Adrenal gland (tissue), 12 donors: ENCODE measurements around the gene PTGIR. TPM values are rescaled to one million over a fixed set of nuclear protein-coding genes. Genes with fewer than 3 reads are reported as not detected.

Experiments used
- DNase-seq, 7 donors: peaks; one replicate each; pipeline ENCODE4 v3.0.0-alpha.2; 2019 to 2020
- H3K27ac ChIP-seq, 5 donors: fragments of 200-600 bp; sonication (generic) in 4 of 5; 1 replicate in 3 of 5; 2 replicates in 2 of 5; pipeline versions ENCODE4 v1.5.1 to v1.8.0; 2016 to 2020; ENCODE audit warnings: mild to moderate bottlenecking in 1 of 5
- H3K27me3 ChIP-seq: fragments of 200-600 bp; 2 replicates; pipeline ENCODE4 v1.8.0; 2021
- H3K36me3 ChIP-seq, 2 donors: fragments of 200-600 bp; replicated peaks in 1 of 2; 1 replicate in 1 of 2; 2 replicates in 1 of 2; pipeline versions ENCODE4 v1.5.1 to v1.8.0; 2018 to 2022
- H3K4me1 ChIP-seq, 2 donors: fragments of 200-600 bp; replicated peaks in 1 of 2; 1 replicate in 1 of 2; 2 replicates in 1 of 2; pipeline versions ENCODE4 v1.5.1 to v1.8.0; 2018 to 2021
- H3K4me3 ChIP-seq, 4 donors: fragments of 200-600 bp; sonication (generic) in 3 of 4; one replicate each; pipeline ENCODE4 v1.5.1; 2016 to 2018
- H3K9me3 ChIP-seq, 3 donors: fragments of 200-600 bp; sonication (generic) in 1 of 3; replicated peaks in 1 of 3; 1 replicate in 2 of 3; 2 replicates in 1 of 3; pipeline versions ENCODE4 v1.5.1 to v1.8.0; 2016 to 2021
- POLR2A ChIP-seq, 2 donors: fragments of 450-650 bp; IDR thresholded peaks; one replicate each; pipeline ENCODE4 v1.6.1; 2017; ENCODE audit warnings: antibody characterized with exemption in 2 of 2, mild to moderate bottlenecking in 2 of 2, moderate library complexity in 1 of 2
- WGBS, 4 donors: extraction: QIAGEN DNeasy Blood & Tissue Kit in 2 of 4; methylation state at CpG; one replicate each; pipeline versions ENCODE4 v1.1.5 to v1.1.7; 2013 to 2017; 5-methylcytosine and 5-hydroxymethylcytosine counted together
- intact Hi-C, 2 donors: fragments of 100-400 bp; cut with DNase I; formaldehyde crosslinking; loops; one replicate each; pipeline versions ENCODE4 v1.14.1 to v1.15.0; 2022 to 2023
- polyA plus RNA-seq, 3 donors: library from polyadenylated mRNA; stranded (reverse); fragments of 200-250 nt in 2 of 3; fragments of 350-450 nt in 1 of 3; fragmentation: Illumina TruSeq in 1 of 3; extraction: RNeasy Lipid Tissue Mini Kit (QIAGEN cat#74804) in 1 of 3; gene quantifications; one replicate each; pipeline ENCODE4 v1.2.3, GENCODE V29; 2013 to 2014
- total RNA-seq, 9 donors: library from RNA; depleted of rRNA in 4 of 9; stranded (reverse); fragments of >200 nt in 4 of 9; fragments of 120-200 nt in 1 of 9; fragmentation: NEBNext Ultra II Directional in 1 of 9; extraction: Animal tissue kit (Norgen Biotek cat#: 25700) in 1 of 9; gene quantifications; one replicate each; pipeline versions ENCODE4 v1.1.0 to v1.2.4, GENCODE V29; 2013 to 2023
- TF ChIP-seq, protein P1 (sequence below), 6 experiments: fragments of 450-650 bp in 4 of 6; fragments of 200-600 bp in 2 of 6; sonication (generic) in 1 of 6; IDR thresholded peaks; 1 replicate in 5 of 6; 2 replicates in 1 of 6; pipeline versions ENCODE4 v1.5.1 to v1.8.0; 2016 to 2021; ENCODE audit warnings: antibody characterized with exemption in 6 of 6, mild to moderate bottlenecking in 2 of 6, moderate library complexity in 1 of 6
- donor health status: healthy with polysubstance abuse.
- donor health status: Bipolar disorder and iron deficiency.
- donor health status: DM: yes; HTN: yes; CAD: no.
- donor health status: DM: no; HTN: no; CAD: no.
- donor health status: DM: no; HTN: no; CAD: no.
- donor health status: DM: yes; HTN: yes; CAD: no.

The PTGIR gene
- total and polyA plus RNA-seq, 12 donors = 0.94 to 24.8 (median 9.8) TPM

DNA sequence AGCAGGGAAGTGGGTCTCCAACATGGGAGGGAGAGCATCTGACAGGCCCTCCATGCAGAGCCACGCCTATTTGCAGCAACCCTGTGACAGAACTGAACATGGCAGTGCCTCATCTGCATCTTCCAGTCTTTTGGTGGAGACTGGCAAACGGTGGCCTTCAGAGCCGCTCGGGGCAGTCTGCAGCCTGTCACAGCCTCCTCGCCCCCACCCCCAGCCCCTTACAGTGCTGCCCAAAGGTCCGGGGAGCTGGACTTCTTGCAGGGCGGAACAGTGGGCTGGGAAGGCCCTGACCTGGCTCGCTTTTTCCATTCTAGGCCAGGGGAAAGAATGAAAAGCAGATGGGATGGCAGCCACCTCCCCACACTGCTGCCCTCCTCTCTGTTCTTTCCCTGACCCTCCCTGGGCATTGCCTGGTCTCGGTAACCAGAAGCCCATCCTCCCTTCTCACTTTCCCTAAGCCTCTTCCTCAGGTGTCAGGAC is 21.1 kb downstream of the PTGIR start:
- peak in 5 of 7 donors; percentile 34 to 70 (median 47) for DNase-seq
- H3K36me3 ChIP-seq = peaks cover 0 to 34% of the 10 kb centered on the region in 2 donors
- no peaks in the 10 kb centered on the region for H3K27me3 ChIP-seq
- intact Hi-C loops = no loop called here
- TF ChIP-seq, protein P1, sequence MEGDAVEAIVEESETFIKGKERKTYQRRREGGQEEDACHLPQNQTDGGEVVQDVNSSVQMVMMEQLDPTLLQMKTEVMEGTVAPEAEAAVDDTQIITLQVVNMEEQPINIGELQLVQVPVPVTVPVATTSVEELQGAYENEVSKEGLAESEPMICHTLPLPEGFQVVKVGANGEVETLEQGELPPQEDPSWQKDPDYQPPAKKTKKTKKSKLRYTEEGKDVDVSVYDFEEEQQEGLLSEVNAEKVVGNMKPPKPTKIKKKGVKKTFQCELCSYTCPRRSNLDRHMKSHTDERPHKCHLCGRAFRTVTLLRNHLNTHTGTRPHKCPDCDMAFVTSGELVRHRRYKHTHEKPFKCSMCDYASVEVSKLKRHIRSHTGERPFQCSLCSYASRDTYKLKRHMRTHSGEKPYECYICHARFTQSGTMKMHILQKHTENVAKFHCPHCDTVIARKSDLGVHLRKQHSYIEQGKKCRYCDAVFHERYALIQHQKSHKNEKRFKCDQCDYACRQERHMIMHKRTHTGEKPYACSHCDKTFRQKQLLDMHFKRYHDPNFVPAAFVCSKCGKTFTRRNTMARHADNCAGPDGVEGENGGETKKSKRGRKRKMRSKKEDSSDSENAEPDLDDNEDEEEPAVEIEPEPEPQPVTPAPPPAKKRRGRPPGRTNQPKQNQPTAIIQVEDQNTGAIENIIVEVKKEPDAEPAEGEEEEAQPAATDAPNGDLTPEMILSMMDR (IDR thresholded peaks at IDR 0.05) = no peak
- TF ChIP-seq POLR2A (IDR thresholded peaks at IDR 0.05) = no peak
- 21 to 51% (median 35%) methylated on average over 3 to 9 of the region's 9 CpGs for WGBS, 4 donors
- peaks cover 27 to 45% of the 10 kb centered on the region in 2 donors for H3K4me1 ChIP-seq
- peak overlapping the region in 3 of 5 donors; percentile 31 to 100 (median 91) for H3K27ac ChIP-seq
- H3K4me3 ChIP-seq = peak overlapping the region in 1 of 4 donors; percentile 80
- no peaks in the 10 kb centered on the region for H3K9me3 ChIP-seq

GRCh38 chr19:46603195-46603637 is 21.7 kb downstream of the PTGIR start:
- Histone ChIP-seq H3K4me1 (peaks cover 27 to 45% of the 10 kb centered on the region in 2 donors), H3K36me3 (peaks cover 0 to 28% of the 10 kb centered on the region in 2 donors), H3K9me3 (no peaks in the 10 kb centered on the region), H3K27ac (peak overlapping the region; percentile 31 to 100 (median 75)), H3K4me3 (peak overlapping the region in 1 of 4 donors; percentile 80), H3K27me3 (no peaks in the 10 kb centered on the region)
- WGBS, 4 donors = 13 to 35% (median 25%) methylated on average over 1 to 2 of the region's 2 CpGs
- intact Hi-C loops = no loop called here
- DNase-seq = peak in 5 of 7 donors; percentile 56 to 72 (median 60)
- TF ChIP-seq POLR2A (IDR thresholded peaks at IDR 0.05) = no peak
- TF ChIP-seq, protein P1 (IDR thresholded peaks at IDR 0.05) = no peak

GRCh38 chr19:46602392-46603194 is 22.3 kb downstream of the PTGIR start:
- Histone ChIP-seq H3K36me3 (peaks cover 0 to 22% of the 10 kb centered on the region in 2 donors), H3K4me1 (peaks cover 27 to 45% of the 10 kb centered on the region in 2 donors), H3K9me3 (no peaks in the 10 kb centered on the region), H3K4me3 (peak overlapping the region in 1 of 4 donors; percentile 80), H3K27ac (peak overlapping the region; percentile 31 to 100 (median 75)), H3K27me3 (no peaks in the 10 kb centered on the region)
- TF ChIP-seq, protein P1 (IDR thresholded peaks at IDR 0.05) = no peak
- peak in 1 of 2 donors; percentile 26 for TF ChIP-seq POLR2A (IDR thresholded peaks at IDR 0.05)
- peak in 5 of 7 donors; percentile 40 to 80 (median 53) for DNase-seq
- intact Hi-C loops = no loop called here
- 7 to 15% (median 9%) methylated on average over 12 to 23 of the region's 23 CpGs for WGBS, 4 donors
